Smooth muscle cell (in vitro differentiated cells): Measurements from ENCODE around the gene AHCYL2. TPM values are rescaled to one million over a fixed set of nuclear protein-coding genes. Genes with fewer than 3 reads are reported as not detected.

Source experiments
- DNase-seq: peaks from one replicate; lab custom pipeline; 2025; ENCODE audit not compliant: unreplicated experiment; lab: John Stamatoyannopoulos, UW
- H2AFZ ChIP-seq: fragments of 200-600 bp; sonication (generic); 2 replicates; pipeline ENCODE4 v1.6.0; 2016; ENCODE audit warnings: antibody characterized with exemption, low read depth, mild to moderate bottlenecking
- H3F3A ChIP-seq: fragments of 200-600 bp; sonication (generic); 2 replicates; pipeline ENCODE4 v1.6.0; 2017; ENCODE audit warnings: antibody characterized with exemption, low read depth
- H3K27ac ChIP-seq: fragments of 200-600 bp; sonication (generic); 2 replicates; pipeline ENCODE4 v1.5.1; 2016; ENCODE audit warnings: low read depth, mild to moderate bottlenecking
- H3K27me3 ChIP-seq: fragments of 200-600 bp; sonication (generic); 2 replicates; pipeline ENCODE4 v1.6.1; 2016; ENCODE audit warnings: low read depth, mild to moderate bottlenecking
- H3K36me3 ChIP-seq: fragments of 200-600 bp; sonication (generic); 2 replicates; pipeline ENCODE4 v1.5.1; 2016; ENCODE audit warnings: low read depth
- H3K4me1 ChIP-seq: fragments of 200-600 bp; sonication (generic); 2 replicates; pipeline ENCODE4 v1.5.1; 2016; ENCODE audit warnings: low read depth
- H3K4me2 ChIP-seq: fragments of 200-600 bp; sonication (generic); 2 replicates; pipeline ENCODE4 v1.6.0; 2016; ENCODE audit warnings: mild to moderate bottlenecking
- H3K4me3 ChIP-seq: fragments of 200-600 bp; sonication (generic); 2 replicates; pipeline ENCODE4 v1.5.1; 2016; ENCODE audit warnings: mild to moderate bottlenecking
- H3K79me2 ChIP-seq: fragments of 200-600 bp; sonication (generic); 2 replicates; pipeline ENCODE4 v1.6.0; 2016; ENCODE audit warnings: low read depth, mild to moderate bottlenecking
- H3K9ac ChIP-seq: fragments of 200-600 bp; sonication (generic); 2 replicates; pipeline ENCODE4 v1.6.0; 2016; ENCODE audit warnings: low read depth
- H3K9me3 ChIP-seq: fragments of 200-600 bp; sonication (generic); replicated peaks from 2 replicates; pipeline ENCODE4 v1.5.1; 2016; ENCODE audit warnings: low read depth
- H4K20me1 ChIP-seq: fragments of 200-600 bp; sonication (generic); 2 replicates; pipeline ENCODE4 v1.6.0; 2016; ENCODE audit warnings: low read depth
- CTCF ChIP-seq: fragments of 200-600 bp; sonication (generic); IDR thresholded peaks from 2 replicates; pipeline ENCODE4 v1.5.1; 2017; ENCODE audit warnings: borderline replicate concordance, mild to moderate bottlenecking, antibody characterized with exemption; ENCODE audit not compliant: insufficient read depth, poor library complexity, severe bottlenecking
- WGBS: methylation state at CpG from one replicate; pipeline ENCODE4 v1.1.7; 2016; ENCODE audit warnings: low lambda C conversion rate; 5-methylcytosine and 5-hydroxymethylcytosine counted together
- polyA plus RNA-seq: library from polyadenylated mRNA; unstranded; fragments of >200 nt; fragmentation: Nextera tagmentation; extraction: Ambion mirVana; gene quantifications from 2 replicates; pipeline ENCODE4 v1.2.1, GENCODE V29; 2016
- total RNA-seq: library from RNA; depleted of rRNA; stranded (reverse); fragments of >200 nt; gene quantifications from 2 replicates; pipeline ENCODE4 v1.2.3, GENCODE V29; 2014

Gene AHCYL2
- total and polyA plus RNA-seq, 2 experiments from 2014 or later: 6.3 to 7.3 TPM

GRCh38 chr7:129356176-129356575 lies 131.3 kb downstream of the AHCYL2 start:
- Histone ChIP-seq H3F3A (no peaks in the 10 kb centered on the region), H3K4me2 (no peak overlapping the region), H3K36me3 (no peaks in the 10 kb centered on the region), H3K9me3 (no peaks in the 10 kb centered on the region), H3K9ac (no peak overlapping the region), H3K27ac (no peak overlapping the region), H2AFZ (no peak overlapping the region), H3K4me3 (no peak overlapping the region), H3K4me1 (no peaks in the 10 kb centered on the region), H3K27me3 (no peaks in the 10 kb centered on the region), H4K20me1 (no peaks in the 10 kb centered on the region), H3K79me2 (no peaks in the 10 kb centered on the region)
- no peak for DNase-seq
- no peak for TF ChIP-seq CTCF

DNA sequence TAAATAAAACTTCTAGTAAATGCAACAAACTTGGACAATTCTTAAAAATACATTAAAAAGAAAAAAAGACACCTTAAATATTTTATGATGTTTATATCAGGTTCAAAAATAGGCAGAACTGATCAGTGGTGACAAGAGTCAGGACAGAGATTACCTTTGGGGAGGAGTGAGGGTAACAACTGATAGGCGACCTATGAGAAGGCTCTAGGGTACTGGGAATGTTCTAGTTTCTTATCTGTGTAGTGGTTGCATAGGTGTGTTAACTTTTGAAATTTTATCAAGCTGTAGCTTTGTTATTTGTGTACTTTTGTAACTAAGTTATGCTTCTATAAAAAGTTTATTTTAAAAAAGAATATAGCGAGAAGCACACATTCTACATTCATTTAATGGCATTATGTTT lies 134.3 kb downstream of the AHCYL2 start:
- H3K9me3 ChIP-seq: no peaks in the 10 kb centered on the region
- DNase-seq: no peak
- WGBS: 93% methylated on average over 2 of the region's 2 CpGs
- no peak overlapping the region for H3K27ac ChIP-seq
- H3K4me3 ChIP-seq: no peak overlapping the region
- H3K36me3 ChIP-seq: no peaks in the 10 kb centered on the region
- H2AFZ ChIP-seq: no peak overlapping the region
- H3K27me3 ChIP-seq: no peaks in the 10 kb centered on the region
- H4K20me1 ChIP-seq: no peaks in the 10 kb centered on the region
- H3K9ac ChIP-seq: no peak overlapping the region
- H3K4me1 ChIP-seq: no peaks in the 10 kb centered on the region
- TF ChIP-seq CTCF: no peak
- H3K79me2 ChIP-seq: no peaks in the 10 kb centered on the region
- H3K4me2 ChIP-seq: no peak overlapping the region
- no peaks in the 10 kb centered on the region for H3F3A ChIP-seq

DNA sequence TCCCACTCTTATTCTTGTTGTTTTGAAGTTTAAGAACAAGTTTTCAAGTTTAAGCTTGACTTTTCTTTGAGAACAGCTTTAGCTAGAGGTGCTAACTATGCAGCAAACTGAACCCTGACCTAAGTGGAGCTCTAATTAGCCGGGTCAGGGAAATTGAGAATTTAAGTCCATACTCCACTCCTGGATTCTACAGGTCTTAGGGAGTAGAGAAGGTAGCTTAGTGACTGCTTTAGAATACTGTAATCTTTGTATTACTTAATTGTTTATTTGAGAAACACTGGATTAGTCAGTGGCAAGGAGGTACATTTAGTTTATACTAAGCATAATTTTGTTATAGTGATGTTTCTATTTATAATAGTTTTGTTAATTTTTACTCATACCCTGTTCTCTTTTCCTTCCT lies 134.8 kb downstream of the AHCYL2 start:
- no peaks in the 10 kb centered on the region for H3K9me3 ChIP-seq
- TF ChIP-seq CTCF: no peak
- H3K36me3 ChIP-seq: no peaks in the 10 kb centered on the region
- no peaks in the 10 kb centered on the region for H3K27me3 ChIP-seq
- H3K4me1 ChIP-seq: no peaks in the 10 kb centered on the region
- H3F3A ChIP-seq: no peaks in the 10 kb centered on the region
- no peak overlapping the region for H3K9ac ChIP-seq
- 97% methylated on average over 1 of the region's 1 CpG for WGBS
- no peak overlapping the region for H2AFZ ChIP-seq
- H3K4me2 ChIP-seq: no peak overlapping the region
- H3K79me2 ChIP-seq: no peaks in the 10 kb centered on the region
- H3K27ac ChIP-seq: no peak overlapping the region
- no peaks in the 10 kb centered on the region for H4K20me1 ChIP-seq
- no peak overlapping the region for H3K4me3 ChIP-seq
- no peak for DNase-seq

GRCh38 chr7:129361771-129362170 lies 136.9 kb downstream of the AHCYL2 start:
- no peak for TF ChIP-seq CTCF

More at GRCh38 chr7:129361771-129362170, 136.9 kb downstream of the AHCYL2 start:
- DNase-seq: no peak
- Histone ChIP-seq H3K27me3 (no peaks in the 10 kb centered on the region), H3K9ac (no peak overlapping the region), H3K4me3 (no peak overlapping the region), H2AFZ (no peak overlapping the region), H3K36me3 (no peaks in the 10 kb centered on the region), H3K4me2 (no peak overlapping the region), H3F3A (no peaks in the 10 kb centered on the region), H3K27ac (no peak overlapping the region), H3K4me1 (no peaks in the 10 kb centered on the region), H3K79me2 (no peaks in the 10 kb centered on the region), H3K9me3 (no peaks in the 10 kb centered on the region), H4K20me1 (no peaks in the 10 kb centered on the region)
- 97% methylated on average over 1 of the region's 1 CpG for WGBS
